ENCODE results near the gene ITGA11.

- TF ChIP-seq CTCF (conservative IDR thresholded peaks at IDR 0.05; ENCODE audit: low read depth, low read length) (no peak), FOS (IDR thresholded peaks at IDR 0.05; ENCODE audit: low read depth, low read length) (no peak), MAFK (IDR thresholded peaks at IDR 0.05; ENCODE audit: low read depth, low read length) (no peak), POLR2A (IDR thresholded peaks at IDR 0.05; ENCODE audit: low read depth, low read length) (no peak), RAD21 (IDR thresholded peaks at IDR 0.05; ENCODE audit: low read length) (no peak), USF2 (IDR thresholded peaks at IDR 0.05; ENCODE audit: low read depth, low read length) (no peak), RFX5 (IDR thresholded peaks at IDR 0.05; ENCODE audit: low read depth, low read length) (no peak), MAZ (IDR thresholded peaks at IDR 0.05; ENCODE audit: borderline replicate concordance, low read depth, low read length) (no peak), CEBPB (IDR thresholded peaks at IDR 0.05; ENCODE audit: low read depth, low read length) (no peak), MXI1 (IDR thresholded peaks at IDR 0.05; ENCODE audit: borderline replicate concordance, low read depth, low read length) (no peak), NFE2L2 (IDR thresholded peaks at IDR 0.05; ENCODE audit: low read depth, low read length) (no peak), RCOR1 (IDR thresholded peaks at IDR 0.05; ENCODE audit: insufficient replicate concordance, low read length) (no peak), SMC3 (IDR thresholded peaks at IDR 0.05; ENCODE audit: low read depth, low read length) (no peak)
Observed at GRCh38 chr15:68321229-68321628, 110.7 kb downstream of the ITGA11 start.

Measured in IMR-90 (cell line).